ENCODE measurements around the gene CD6.

CD6 gene

GRCh38 chr11:60923326-60923725, 48.2 kb upstream of the CD6 start:
- DNase-seq (ENCODE audit: low read depth in 1 of 2, low spot score in 1 of 2): no peak
- Histone ChIP-seq H3K27ac (replicated peaks) (no peak overlapping the region), H3K4me3 (replicated peaks; ENCODE audit: insufficient read depth, low read length) (no peak overlapping the region), H3K27me3 (ENCODE audit: insufficient read depth, poor library complexity, severe bottlenecking) (peaks cover 28% of the 10 kb centered on the region)
- TF ChIP-seq GABPA (IDR thresholded peaks at IDR 0.05; ENCODE audit: low read depth) (no peak), SPI1 (IDR thresholded peaks at IDR 0.05; ENCODE audit: borderline replicate concordance, low read depth) (no peak), REST (IDR thresholded peaks at IDR 0.05; ENCODE audit: insufficient replicate concordance, low read depth) (no peak), POLR2AphosphoS5 (IDR thresholded peaks at IDR 0.05; ENCODE audit: low read depth) (no peak), CTCF (IDR thresholded peaks at IDR 0.05; ENCODE audit: insufficient read depth, low read length) (no peak)

GRCh38 chr11:60923800-60924109, 47.7 kb upstream of the CD6 start:
- TF ChIP-seq SPI1 (IDR thresholded peaks at IDR 0.05; ENCODE audit: borderline replicate concordance, low read depth) (no peak), CTCF (IDR thresholded peaks at IDR 0.05; ENCODE audit: insufficient read depth, low read length) (no peak), POLR2AphosphoS5 (IDR thresholded peaks at IDR 0.05; ENCODE audit: low read depth) (peak; percentile 55; the same call in 1 of the 2 replicates), REST (IDR thresholded peaks at IDR 0.05; ENCODE audit: insufficient replicate concordance, low read depth) (no peak), GABPA (IDR thresholded peaks at IDR 0.05; ENCODE audit: low read depth) (no peak)
- Histone ChIP-seq H3K27ac (replicated peaks) (no peak overlapping the region), H3K4me3 (replicated peaks; ENCODE audit: insufficient read depth, low read length) (no peak overlapping the region), H3K27me3 (ENCODE audit: insufficient read depth, poor library complexity, severe bottlenecking) (peaks cover 28% of the 10 kb centered on the region)
- DNase-seq (ENCODE audit: low read depth in 1 of 2, low spot score in 1 of 2): no peak

GRCh38 chr11:60924110-60924905, 47.2 kb upstream of the CD6 start, which contains the start of gene TMEM132A:
Gene TMEM132A, plus strand, starts transcription at chr11:60924460. Its CDS starts 174 bp downstream, at chr11:60924634.
- no peak within 1 kb of the TSS; the same call in 1 of the 2 replicates for H3K4me3 ChIP-seq (replicated peaks; ENCODE audit: insufficient read depth, low read length)
- TF ChIP-seq REST (IDR thresholded peaks at IDR 0.05; ENCODE audit: insufficient replicate concordance, low read depth): no peak
- peak; percentile 47; the same call in 1 of the 2 replicates for TF ChIP-seq POLR2AphosphoS5 (IDR thresholded peaks at IDR 0.05; ENCODE audit: low read depth)
- DNase-seq (ENCODE audit: low read depth in 1 of 2, low spot score in 1 of 2): no peak
- H3K27me3 ChIP-seq (ENCODE audit: insufficient read depth, poor library complexity, severe bottlenecking): peaks cover 28% of the 10 kb centered on the region
- no peak within 1 kb of the TSS for H3K27ac ChIP-seq (replicated peaks)

Data from HL-60 (cell line).